ENCODE measurements around the gene TMEM175. TPM values are rescaled to one million over a fixed set of nuclear protein-coding genes. Genes with fewer than 3 reads are reported as not detected.

Gene TMEM175
- polyA plus RNA-seq (ENCODE audit: insufficient read length), result 25.5 TPM
- long read RNA-seq, donor 1, partial matches to known transcripts, result 9 of 14 reads
- long read RNA-seq, donor 1, other reads (novel, unspliced or antisense), result 0 of 14 reads
- long read RNA-seq, donor 2, partial matches to known transcripts, result 0 of 2 reads
- long read RNA-seq, donor 2, other reads (novel, unspliced or antisense), result 0 of 2 reads
- long read RNA-seq, donor 3, partial matches to known transcripts, result 0 of 6 reads
- long read RNA-seq, donor 3, other reads (novel, unspliced or antisense), result 0 of 6 reads
- long read RNA-seq, donor 4, result 0 reads
- long read RNA-seq, donor 5, partial matches to known transcripts, result 0 of 9 reads
- long read RNA-seq, donor 5, other reads (novel, unspliced or antisense), result 0 of 9 reads
- long read RNA-seq, donor 6, partial matches to known transcripts, result 6 of 10 reads
- long read RNA-seq, donor 6, other reads (novel, unspliced or antisense), result 0 of 10 reads
- long read RNA-seq, donor 7, partial matches to known transcripts, result 18 of 24 reads
- long read RNA-seq, donor 7, other reads (novel, unspliced or antisense), result 0 of 24 reads
- long read RNA-seq, donor 8, result 0 reads

GRCh38 chr4:931960-932712 lies at the start of gene TMEM175, which contains the start of gene GAK:
Gene TMEM175, plus strand, starts transcription at chr4:932460. Its CDS starts 15,280 bp downstream, at chr4:947740.
Gene GAK, minus strand, starts transcription at chr4:932316. Its CDS starts 129 bp downstream, at chr4:932187.
- peak; percentile 93 for DNase-seq

GRCh38 chr4:882646-883045 lies 49.6 kb upstream of the TMEM175 start:
- no peak for DNase-seq

GRCh38 chr4:883377-884095 lies 48.7 kb upstream of the TMEM175 start:
- no peak for DNase-seq

- DNase-seq, result no peak
Measured at GRCh38 chr4:884259-884658, 48.0 kb upstream of the TMEM175 start.

GRCh38 chr4:884896-885295 lies 47.4 kb upstream of the TMEM175 start:
- no peak for DNase-seq

GRCh38 chr4:885353-885752 lies 46.9 kb upstream of the TMEM175 start:
- DNase-seq, result no peak

- DNase-seq, result no peak
Measured at GRCh38 chr4:886244-886643, 46.0 kb upstream of the TMEM175 start.

- DNase-seq, result no peak
Measured at GRCh38 chr4:887034-887763, 45.1 kb upstream of the TMEM175 start.

- no peak for DNase-seq
Measured at GRCh38 chr4:888029-888428, 44.2 kb upstream of the TMEM175 start.

GRCh38 chr4:889516-889915 lies 42.7 kb upstream of the TMEM175 start:
- no peak for DNase-seq

- DNase-seq, result no peak
Measured at GRCh38 chr4:890036-890695, 42.1 kb upstream of the TMEM175 start.

- DNase-seq, result no peak
Measured at GRCh38 chr4:891747-892146, 40.5 kb upstream of the TMEM175 start.

GRCh38 chr4:892780-893179 lies 39.5 kb upstream of the TMEM175 start:
- DNase-seq, result no peak

GRCh38 chr4:893276-893994 lies 38.8 kb upstream of the TMEM175 start:
- no peak for DNase-seq

GRCh38 chr4:893995-894705 lies 38.1 kb upstream of the TMEM175 start:
- no peak for DNase-seq

GRCh38 chr4:895596-895995 lies 36.7 kb upstream of the TMEM175 start:
- no peak for DNase-seq

GRCh38 chr4:896216-896615 lies 36.0 kb upstream of the TMEM175 start:
- no peak for DNase-seq

GRCh38 chr4:896630-897029 lies 35.6 kb upstream of the TMEM175 start:
- DNase-seq, result no peak

- DNase-seq, result no peak
Measured at GRCh38 chr4:898123-898522, 34.1 kb upstream of the TMEM175 start.

Data from left kidney (tissue), 8 donors.